ENCODE measurements around the gene HIVEP2. TPM values are rescaled to one million over a fixed set of nuclear protein-coding genes. Genes with fewer than 3 reads are reported as not detected.

Gene HIVEP2
- polyA plus RNA-seq, 1 donor from 2014 or later, result 5.9 TPM

DNA sequence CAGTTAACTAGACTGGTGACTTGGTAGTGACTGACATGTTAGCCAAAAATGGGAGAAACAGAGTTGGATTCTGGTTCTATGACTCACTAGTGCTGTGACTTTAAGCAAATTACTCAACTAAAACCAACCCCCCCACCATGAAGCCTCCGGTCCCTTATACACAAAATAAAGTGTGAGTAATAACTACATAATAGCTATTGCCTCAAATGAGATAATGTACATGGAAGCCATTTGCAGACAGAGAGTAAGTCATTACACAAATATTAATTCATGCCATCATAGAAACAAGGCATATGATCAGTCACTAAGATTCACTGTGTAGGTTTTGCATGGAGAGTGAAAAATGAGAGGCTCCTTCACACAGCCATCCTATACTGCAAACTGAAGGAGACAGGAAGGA, 111.9 kb downstream of the HIVEP2 start:
- H3K36me3 Mint-ChIP-seq, result peaks cover 10% of the 10 kb centered on the region
- peaks cover 25 to 41% (median 33%) of the 10 kb centered on the region in 3 donors for H3K4me1 Mint-ChIP-seq
- H3K27ac Mint-ChIP-seq, result peak overlapping the region in 1 of 3 donors; percentile 2
- H3K4me3 Mint-ChIP-seq, result no peak overlapping the region
- no peaks in the 10 kb centered on the region for H3K9me3 Mint-ChIP-seq
- no peaks in the 10 kb centered on the region for H3K27me3 Mint-ChIP-seq

- Mint-ChIP-seq H3K27me3 (no peaks in the 10 kb centered on the region), H3K4me3 (no peak overlapping the region), H3K4me1 (peaks cover 18 to 30% (median 24%) of the 10 kb centered on the region in 3 donors), H3K27ac (no peak overlapping the region), H3K36me3 (peaks cover 13% of the 10 kb centered on the region), H3K9me3 (no peaks in the 10 kb centered on the region)
Observed at GRCh38 chr6:142830807-142831206, 114.2 kb downstream of the HIVEP2 start.

DNA sequence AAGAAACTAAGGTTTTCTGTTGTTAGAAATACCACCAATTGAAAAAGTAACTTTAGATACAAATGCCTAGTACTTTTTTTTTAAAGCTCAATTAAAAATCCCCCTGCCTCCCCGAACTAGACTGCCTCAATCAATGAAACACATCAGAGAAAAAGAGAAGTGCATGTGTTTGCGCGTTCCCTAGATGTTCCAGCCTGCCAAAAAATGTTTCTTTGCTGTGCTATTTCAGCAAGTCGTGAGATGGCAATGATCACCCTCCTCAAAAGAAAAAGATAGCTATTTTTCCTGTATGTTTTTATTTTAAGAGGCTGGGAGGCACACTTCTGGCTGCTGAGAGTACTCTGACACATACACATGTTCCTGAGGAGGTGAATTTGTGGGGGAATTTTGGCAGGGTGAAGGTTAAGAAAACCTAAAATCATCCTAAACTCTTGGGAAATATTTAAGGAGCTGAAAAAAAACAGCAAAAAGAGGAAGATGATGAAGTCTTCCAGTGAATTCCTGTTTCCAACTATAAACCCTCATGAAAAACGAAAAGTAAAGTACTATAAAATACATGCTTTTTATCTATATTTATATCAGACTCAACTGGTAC, 114.8 kb downstream of the HIVEP2 start:
- Mint-ChIP-seq H3K36me3 (peaks cover 13% of the 10 kb centered on the region), H3K27ac (no peak overlapping the region), H3K9me3 (no peaks in the 10 kb centered on the region), H3K4me3 (no peak overlapping the region), H3K27me3 (no peaks in the 10 kb centered on the region), H3K4me1 (peaks cover 15 to 30% (median 21%) of the 10 kb centered on the region in 3 donors)

GRCh38 chr6:142829556-142829955, 115.4 kb downstream of the HIVEP2 start:
- Mint-ChIP-seq H3K4me1 (peaks cover 16 to 31% (median 21%) of the 10 kb centered on the region in 3 donors), H3K27me3 (no peaks in the 10 kb centered on the region), H3K27ac (no peak overlapping the region), H3K9me3 (no peaks in the 10 kb centered on the region), H3K4me3 (no peak overlapping the region), H3K36me3 (peaks cover 9% of the 10 kb centered on the region)

- no peak overlapping the region for H3K4me3 Mint-ChIP-seq
- H3K9me3 Mint-ChIP-seq, result peaks cover 0 to 2% (median 0%) of the 10 kb centered on the region in 3 donors
- H3K4me1 Mint-ChIP-seq, result peaks cover 13 to 24% (median 17%) of the 10 kb centered on the region in 3 donors
- no peaks in the 10 kb centered on the region for H3K27me3 Mint-ChIP-seq
- H3K36me3 Mint-ChIP-seq, result peaks cover 8% of the 10 kb centered on the region
- peak overlapping the region in 1 of 3 donors; percentile 63 for H3K27ac Mint-ChIP-seq
Observed at GRCh38 chr6:142827991-142828390, 117.0 kb downstream of the HIVEP2 start.

- peak overlapping the region in 1 of 3 donors; percentile 63 for H3K27ac Mint-ChIP-seq
- no peak overlapping the region for H3K4me3 Mint-ChIP-seq
- H3K27me3 Mint-ChIP-seq, result no peaks in the 10 kb centered on the region
- peaks cover 10% of the 10 kb centered on the region for H3K36me3 Mint-ChIP-seq
- H3K9me3 Mint-ChIP-seq, result peaks cover 0 to 4% (median 0%) of the 10 kb centered on the region in 3 donors
- H3K4me1 Mint-ChIP-seq, result peaks cover 18 to 24% (median 23%) of the 10 kb centered on the region in 3 donors
Observed at GRCh38 chr6:142827369-142827768, 117.6 kb downstream of the HIVEP2 start.

- no peak overlapping the region for H3K4me3 Mint-ChIP-seq
Observed at GRCh38 chr6:142825760-142826159, 119.2 kb downstream of the HIVEP2 start.

DNA sequence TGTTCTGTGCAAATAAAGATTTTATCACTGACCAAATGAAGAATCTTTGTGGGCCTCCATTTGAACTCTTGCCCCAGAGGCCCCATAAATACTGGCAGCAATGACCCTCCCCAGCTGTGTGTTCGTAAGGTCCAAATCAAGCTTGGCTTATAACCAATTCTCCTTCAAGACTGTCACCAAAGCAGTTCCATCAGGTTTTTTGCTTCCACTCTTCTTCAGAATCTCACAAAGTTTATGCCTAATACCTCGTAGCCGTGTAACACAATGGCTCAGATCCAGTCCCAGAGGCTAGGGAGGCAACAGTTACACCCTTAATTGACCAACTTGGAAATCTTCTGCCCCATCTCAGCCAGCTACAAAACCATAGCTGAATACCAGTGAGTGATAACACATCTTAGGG, 120.5 kb downstream of the HIVEP2 start:
- Mint-ChIP-seq H3K9me3 (peaks cover 0 to 4% (median 0%) of the 10 kb centered on the region in 3 donors), H3K27me3 (no peaks in the 10 kb centered on the region), H3K27ac (peak overlapping the region in 1 of 3 donors; percentile 58), H3K4me3 (peak overlapping the region in 2 of 4 donors; percentile 9 to 58), H3K36me3 (peaks cover 9% of the 10 kb centered on the region), H3K4me1 (peaks cover 29 to 46% (median 44%) of the 10 kb centered on the region in 3 donors)

More at GRCh38 chr6:142825760-142826159, 119.2 kb downstream of the HIVEP2 start:
- Mint-ChIP-seq H3K27ac (no peak overlapping the region), H3K4me1 (peaks cover 33 to 37% (median 34%) of the 10 kb centered on the region in 3 donors), H3K36me3 (peaks cover 9% of the 10 kb centered on the region), H3K9me3 (peaks cover 0 to 4% (median 0%) of the 10 kb centered on the region in 3 donors), H3K27me3 (no peaks in the 10 kb centered on the region)

- Mint-ChIP-seq H3K36me3 (peaks cover 9% of the 10 kb centered on the region), H3K9me3 (peaks cover 0 to 4% (median 0%) of the 10 kb centered on the region in 3 donors), H3K27me3 (no peaks in the 10 kb centered on the region), H3K4me3 (peak overlapping the region in 2 of 4 donors; percentile 30 to 34), H3K27ac (peak overlapping the region; percentile 6 to 72 (median 71)), H3K4me1 (peaks cover 31 to 45% (median 43%) of the 10 kb centered on the region in 3 donors)
Observed at GRCh38 chr6:142823256-142823902, 121.6 kb downstream of the HIVEP2 start.

- peaks cover 0 to 4% (median 0%) of the 10 kb centered on the region in 3 donors for H3K9me3 Mint-ChIP-seq
- H3K27me3 Mint-ChIP-seq, result no peaks in the 10 kb centered on the region
- H3K36me3 Mint-ChIP-seq, result peaks cover 6% of the 10 kb centered on the region
- H3K4me1 Mint-ChIP-seq, result peaks cover 31 to 43% (median 42%) of the 10 kb centered on the region in 3 donors
- peak overlapping the region; percentile 65 to 72 (median 71) for H3K27ac Mint-ChIP-seq
- H3K4me3 Mint-ChIP-seq, result peak overlapping the region in 2 of 4 donors; percentile 30 to 34
Observed at GRCh38 chr6:142822842-142823241, 122.1 kb downstream of the HIVEP2 start.

- Mint-ChIP-seq H3K4me1 (peaks cover 34 to 46% (median 45%) of the 10 kb centered on the region in 3 donors), H3K9me3 (peaks cover 0 to 4% (median 0%) of the 10 kb centered on the region in 3 donors), H3K27me3 (no peaks in the 10 kb centered on the region), H3K36me3 (peaks cover 4% of the 10 kb centered on the region), H3K4me3 (peak overlapping the region in 3 of 4 donors; percentile 9 to 34 (median 18)), H3K27ac (peak overlapping the region; percentile 50 to 71 (median 65))
Observed at GRCh38 chr6:142822383-142822782, 122.6 kb downstream of the HIVEP2 start.

- peak overlapping the region in 3 of 4 donors; percentile 23 to 70 (median 31) for H3K4me3 Mint-ChIP-seq
- peak overlapping the region; percentile 71 to 95 (median 76) for H3K27ac Mint-ChIP-seq
- H3K36me3 Mint-ChIP-seq, result peaks cover 4% of the 10 kb centered on the region
- H3K9me3 Mint-ChIP-seq, result peaks cover 0 to 4% (median 0%) of the 10 kb centered on the region in 3 donors
- H3K27me3 Mint-ChIP-seq, result no peaks in the 10 kb centered on the region
- peaks cover 36 to 50% (median 47%) of the 10 kb centered on the region in 3 donors for H3K4me1 Mint-ChIP-seq
Observed at GRCh38 chr6:142821860-142822259, 123.1 kb downstream of the HIVEP2 start.

GRCh38 chr6:142821164-142821716, 123.7 kb downstream of the HIVEP2 start:
- peak overlapping the region in 3 of 4 donors; percentile 31 to 70 (median 36) for H3K4me3 Mint-ChIP-seq
- H3K27me3 Mint-ChIP-seq, result no peaks in the 10 kb centered on the region
- H3K9me3 Mint-ChIP-seq, result peaks cover 0 to 4% (median 0%) of the 10 kb centered on the region in 3 donors
- peaks cover 7% of the 10 kb centered on the region for H3K36me3 Mint-ChIP-seq
- H3K27ac Mint-ChIP-seq, result peak overlapping the region; percentile 76 to 95 (median 88)
- peaks cover 39 to 56% (median 51%) of the 10 kb centered on the region in 3 donors for H3K4me1 Mint-ChIP-seq

GRCh38 chr6:142820338-142821051, 124.5 kb downstream of the HIVEP2 start:
- peak overlapping the region; percentile 88 to 96 (median 95) for H3K27ac Mint-ChIP-seq
- H3K27me3 Mint-ChIP-seq, result no peaks in the 10 kb centered on the region
- H3K36me3 Mint-ChIP-seq, result peaks cover 8% of the 10 kb centered on the region
- H3K9me3 Mint-ChIP-seq, result peaks cover 0 to 4% (median 0%) of the 10 kb centered on the region in 3 donors
- peak overlapping the region; percentile 82 to 94 (median 88) for H3K4me3 Mint-ChIP-seq
- peaks cover 39 to 57% (median 51%) of the 10 kb centered on the region in 3 donors for H3K4me1 Mint-ChIP-seq

Data from IgD-negative memory B cell (primary cell).